ENCODE measurements around the gene STT3B.
A peak's percentile ranks its signal among the peaks of the same experiment; 100 is the strongest.
"Not testable (repeated sequence)": the region's sequence is repeated elsewhere in the genome, so short reads cannot be mapped to it uniquely, and the experiment has no call there.

The STT3B gene

DNA sequence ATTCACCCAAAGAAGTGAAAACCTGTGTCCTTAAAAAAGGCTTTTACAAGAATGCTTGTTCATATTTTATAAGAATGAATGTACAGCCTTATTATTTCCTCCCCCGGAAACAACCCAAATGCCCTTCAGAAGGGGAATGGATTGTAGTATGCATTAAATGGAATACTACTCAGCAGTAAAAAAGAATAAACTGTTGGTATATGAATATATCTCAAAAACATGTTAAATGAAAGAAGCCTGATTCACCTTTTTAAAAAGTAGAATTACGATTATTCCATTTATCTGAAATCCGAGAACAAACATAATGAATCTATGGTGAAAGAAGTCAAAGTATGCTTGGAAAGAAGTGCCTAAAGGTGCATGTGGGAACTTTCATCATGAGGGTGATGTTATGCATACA, 20.5 kb downstream of the STT3B start:
- DNase-seq, result no peak

DNA sequence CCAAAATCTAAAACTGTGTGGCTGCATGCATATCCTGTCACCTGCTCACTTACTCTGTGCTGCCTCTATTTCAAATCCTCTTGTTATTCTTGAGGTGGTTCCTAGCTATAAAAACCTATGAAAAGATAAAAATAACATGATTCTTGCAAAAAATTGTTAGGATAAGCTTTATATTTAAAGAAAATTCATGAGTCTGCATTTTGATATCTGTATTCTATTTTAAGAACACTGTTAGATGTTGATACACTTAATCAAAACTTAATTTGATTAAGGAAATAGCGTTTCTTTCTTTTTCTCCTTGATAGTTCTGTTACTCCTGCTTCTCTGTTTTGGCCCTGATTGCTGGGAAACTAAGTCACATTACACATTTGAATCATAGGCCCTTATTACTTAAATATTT, 22.5 kb downstream of the STT3B start:
- no peak for DNase-seq

DNA sequence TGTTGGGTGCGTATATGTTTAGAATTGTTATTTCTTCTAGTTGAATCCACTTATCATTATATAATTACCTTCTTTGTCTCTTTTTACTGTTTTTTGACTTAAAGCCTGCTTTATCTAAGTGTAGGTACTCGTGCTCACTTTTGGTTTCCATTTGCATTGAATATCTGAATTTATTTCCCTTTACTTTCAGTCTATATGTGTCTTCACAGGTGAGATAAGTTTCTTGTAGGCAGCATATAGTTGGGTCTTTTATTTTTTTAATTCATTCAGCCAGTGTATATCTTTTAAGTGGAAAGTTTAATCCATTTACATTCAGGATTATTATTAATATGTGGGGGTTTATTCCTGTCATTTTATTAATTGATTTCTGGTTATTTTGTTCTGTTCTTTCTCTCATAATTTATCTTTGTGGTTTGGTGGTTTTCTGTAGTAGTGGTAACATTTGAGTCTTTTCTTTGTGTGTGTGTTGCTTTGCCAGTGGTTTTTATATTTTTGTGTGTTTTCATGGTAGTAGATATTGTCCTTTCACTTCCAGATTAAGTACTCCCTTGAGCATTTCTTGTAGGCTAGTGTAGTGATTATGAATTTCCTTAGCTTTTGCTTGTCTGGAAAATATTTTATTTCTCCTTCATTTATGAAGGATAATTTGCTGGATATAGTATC, 27.3 kb downstream of the STT3B start:
- DNase-seq, result no peak

DNA sequence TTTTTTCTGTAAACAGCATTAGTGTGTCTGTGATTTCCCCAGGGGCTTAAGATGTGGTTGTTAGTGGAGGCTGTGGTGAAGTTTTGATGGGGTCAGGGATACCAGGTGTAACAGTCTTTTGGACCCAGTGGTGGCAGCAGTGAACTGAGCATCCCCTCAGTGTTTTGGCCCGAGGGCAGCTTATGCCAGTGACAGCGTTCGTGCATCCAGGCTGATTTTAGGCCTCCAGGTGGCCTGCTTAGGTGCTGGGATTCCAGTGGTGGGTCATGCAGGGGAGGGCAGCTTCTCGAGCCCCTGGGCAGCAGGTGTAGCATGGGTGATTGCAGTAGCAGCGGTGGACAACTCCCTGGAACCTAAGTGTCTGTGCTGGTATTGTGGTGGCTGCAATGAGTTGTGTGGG, 29.2 kb downstream of the STT3B start:
- DNase-seq, result no peak

DNA sequence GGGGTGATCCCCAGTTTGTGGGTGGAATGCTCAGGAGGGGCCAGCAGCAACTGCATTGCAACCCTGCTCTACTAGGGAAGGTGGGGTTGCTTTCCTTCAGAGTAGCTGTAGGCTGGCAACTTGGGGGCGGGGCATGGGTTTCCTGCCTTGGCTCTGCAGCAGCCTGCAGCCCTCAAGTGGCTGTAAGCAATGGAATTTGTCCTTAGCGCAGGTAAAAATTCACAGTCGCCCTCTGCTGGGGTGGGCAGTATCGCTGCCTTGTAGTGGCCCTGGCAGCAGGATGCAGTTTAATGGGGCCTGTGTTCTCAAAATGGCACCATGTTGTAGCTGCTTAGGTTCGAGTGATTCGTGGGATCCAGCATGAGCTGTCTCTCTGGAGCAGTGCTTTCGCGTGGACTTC, 29.8 kb downstream of the STT3B start:
- no peak for DNase-seq

DNA sequence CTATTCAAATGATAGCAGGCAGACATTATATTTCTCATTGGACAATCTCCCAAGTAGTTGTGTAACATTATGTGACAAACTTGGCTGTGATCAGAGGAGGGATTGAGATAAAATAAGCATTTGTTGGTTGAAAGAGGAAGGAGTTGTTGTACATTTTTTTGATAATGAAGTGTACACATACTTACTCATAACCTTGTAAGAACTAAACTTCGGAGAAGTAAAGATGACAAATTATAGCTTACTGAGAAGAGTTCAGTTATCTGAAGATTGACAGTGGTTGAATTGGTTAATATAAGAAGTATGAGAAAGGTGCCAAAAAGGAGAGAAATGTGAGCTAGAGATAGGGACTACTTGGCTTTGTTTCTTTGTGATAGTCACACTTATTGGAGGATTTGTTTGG, 32.6 kb downstream of the STT3B start:
- DNase-seq, result no peak

DNA sequence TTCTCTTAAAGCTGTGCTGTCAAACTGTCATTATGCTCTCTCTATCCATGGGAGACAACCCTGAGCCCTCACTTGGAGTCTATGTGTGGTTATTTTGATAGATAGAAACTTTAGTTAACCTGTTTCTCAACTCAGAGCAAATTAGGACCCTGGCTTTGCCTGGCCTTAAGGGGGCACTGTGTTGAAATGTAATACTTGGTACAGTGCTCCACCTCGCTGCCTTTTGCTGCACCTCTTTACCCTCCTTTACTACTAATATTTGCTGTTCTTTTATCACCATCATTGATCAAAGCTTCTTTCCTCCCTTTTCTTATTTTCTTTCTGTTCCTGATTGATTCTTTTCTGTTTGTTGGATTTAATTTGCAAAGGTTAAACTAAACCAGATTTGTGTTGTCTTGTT, 34.3 kb downstream of the STT3B start:
- no peak for DNase-seq

DNA sequence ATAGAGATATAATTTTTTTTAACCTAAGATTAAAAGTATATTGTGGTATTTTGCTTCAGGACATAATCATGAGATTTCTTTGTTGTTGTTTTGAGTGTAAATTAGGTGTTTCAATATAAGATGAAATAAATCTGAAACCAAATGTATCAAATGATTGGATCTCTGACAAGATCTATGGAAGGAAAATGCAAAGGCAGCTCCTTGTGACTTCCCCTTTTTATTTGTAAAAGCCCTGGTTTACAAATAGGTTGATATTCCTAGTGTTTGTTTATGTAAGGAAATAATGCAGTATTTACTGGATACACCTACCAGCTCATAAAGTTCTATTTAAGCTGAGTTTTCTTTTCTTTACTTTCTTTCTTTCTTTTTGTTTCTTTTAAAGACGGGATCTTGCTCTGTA, 35.9 kb downstream of the STT3B start:
- no peak for DNase-seq

DNA sequence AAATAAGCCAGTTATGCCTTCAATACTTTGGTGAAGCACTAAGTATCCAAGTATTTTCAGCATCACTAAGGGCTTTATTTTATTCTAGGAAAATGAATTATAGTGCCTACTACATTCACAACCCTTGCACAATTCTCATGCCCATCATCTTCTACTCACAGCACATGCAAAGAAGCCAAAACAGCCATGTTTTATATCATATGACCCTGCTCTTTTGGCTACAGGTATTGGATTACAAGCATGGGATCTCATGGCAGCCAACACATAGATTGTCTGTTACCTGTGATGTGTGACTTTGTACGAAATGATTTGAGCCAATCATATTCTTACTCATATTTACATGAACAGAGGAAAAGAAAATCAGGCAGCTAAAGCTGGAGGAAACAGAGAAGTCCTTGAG, 38.6 kb downstream of the STT3B start:
- no peak for DNase-seq

DNA sequence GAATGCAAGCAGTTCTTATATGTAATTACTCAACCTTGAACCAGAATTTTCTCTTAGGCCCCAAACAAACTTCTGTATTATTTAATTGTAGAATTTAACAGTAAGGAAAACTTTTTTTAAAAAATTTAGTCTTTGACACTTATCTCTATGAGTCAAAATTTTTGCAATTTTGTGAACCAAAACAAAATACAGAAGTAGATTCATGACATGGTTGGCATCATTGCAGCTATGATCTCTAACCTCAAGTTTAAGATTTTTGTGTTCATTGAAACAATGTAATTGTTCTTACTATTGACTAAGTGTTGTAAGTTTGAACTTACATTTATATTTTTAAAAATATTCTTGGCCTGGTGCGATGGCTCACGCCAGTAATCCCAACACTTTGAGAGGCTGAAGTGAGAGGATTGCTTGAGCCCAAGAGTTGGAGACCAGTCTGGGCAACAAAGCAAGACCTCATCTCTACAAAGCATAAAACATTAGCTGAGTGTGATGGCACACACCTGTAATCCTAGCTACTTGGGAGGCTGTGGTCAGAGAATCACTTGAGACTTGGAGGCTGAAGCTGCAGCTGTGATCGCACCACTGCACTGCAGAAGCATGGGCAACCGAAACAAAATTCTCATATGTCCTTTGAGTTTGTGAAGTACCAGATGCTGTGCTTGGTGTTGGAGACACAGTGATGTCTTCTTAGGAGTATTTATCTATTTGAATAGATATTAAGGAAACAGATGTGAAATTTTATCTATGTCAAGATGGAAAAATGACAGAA, 39.7 kb downstream of the STT3B start:
- DNase-seq, result no peak

DNA sequence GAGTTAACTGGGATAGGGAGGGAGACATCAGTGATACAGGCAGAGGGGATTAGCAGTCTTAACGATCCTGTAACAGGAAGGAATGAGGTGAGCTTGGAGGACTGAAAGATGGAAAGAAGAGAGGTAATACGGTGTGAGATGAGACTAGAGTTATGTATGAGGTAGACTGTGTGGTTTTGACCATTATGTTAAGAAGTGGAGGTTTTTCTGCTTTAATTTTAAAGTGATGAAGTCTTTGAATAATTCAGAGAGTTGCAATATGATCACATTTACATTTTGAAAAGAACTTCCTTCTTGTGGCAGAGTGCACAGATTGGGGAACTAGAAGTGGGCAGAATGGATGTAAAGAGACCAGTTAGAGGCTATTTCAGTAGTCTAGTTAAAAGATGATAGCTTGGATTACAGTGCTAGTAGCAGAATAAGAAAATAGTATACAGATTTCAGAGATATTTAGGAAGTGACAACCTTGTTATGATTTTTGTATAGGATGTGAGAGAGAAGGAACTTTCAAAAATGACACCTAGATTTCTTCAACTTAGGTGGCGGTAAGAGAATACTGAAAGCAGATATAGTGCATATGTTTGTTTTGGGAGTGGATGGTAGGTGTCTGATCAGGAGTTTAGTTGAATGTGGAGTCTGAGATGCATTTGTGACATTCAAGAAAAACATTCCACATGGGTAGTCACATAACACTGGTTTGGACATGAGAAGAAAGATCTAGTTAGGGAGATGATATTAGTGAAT, 40.5 kb downstream of the STT3B start:
- DNase-seq, result no peak

DNA sequence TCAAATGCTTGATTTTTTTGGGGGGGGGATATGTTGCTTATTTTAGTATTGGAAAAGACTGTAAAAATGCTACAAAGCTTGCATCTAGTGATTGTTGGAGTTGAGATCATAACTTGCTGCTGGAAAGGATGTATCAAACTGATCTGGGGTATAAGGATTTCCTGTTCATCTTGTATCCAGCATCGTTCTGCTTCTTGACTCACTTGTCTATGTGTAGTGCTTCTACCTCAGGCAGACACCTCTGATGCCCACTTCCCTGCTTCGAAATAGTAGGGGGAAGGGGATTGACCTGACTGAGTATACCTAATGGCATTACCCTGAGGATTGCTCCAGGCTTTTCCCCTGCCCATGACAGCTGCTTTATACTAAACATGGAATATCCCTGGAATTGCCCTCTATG, 42.7 kb downstream of the STT3B start:
- DNase-seq, result no peak

DNA sequence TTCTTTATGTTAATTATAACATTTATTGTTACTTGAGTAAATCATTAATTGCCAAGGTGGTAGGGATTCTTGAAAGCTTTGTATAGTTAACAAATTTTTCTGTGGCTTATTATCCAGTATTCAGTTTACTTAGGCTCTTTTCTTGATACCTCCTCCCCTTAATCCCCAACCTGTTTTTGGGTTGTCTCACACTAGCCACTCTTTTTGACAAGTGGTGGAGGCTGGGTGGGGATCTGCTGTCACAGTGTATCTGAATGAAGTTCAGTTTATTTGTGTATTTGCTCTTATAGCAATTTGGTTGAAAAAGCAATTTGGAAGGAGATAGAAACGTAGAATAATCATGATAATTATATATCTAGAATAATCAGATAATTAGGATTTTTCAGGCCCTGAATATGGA, 43.8 kb downstream of the STT3B start:
- no peak for DNase-seq

DNA sequence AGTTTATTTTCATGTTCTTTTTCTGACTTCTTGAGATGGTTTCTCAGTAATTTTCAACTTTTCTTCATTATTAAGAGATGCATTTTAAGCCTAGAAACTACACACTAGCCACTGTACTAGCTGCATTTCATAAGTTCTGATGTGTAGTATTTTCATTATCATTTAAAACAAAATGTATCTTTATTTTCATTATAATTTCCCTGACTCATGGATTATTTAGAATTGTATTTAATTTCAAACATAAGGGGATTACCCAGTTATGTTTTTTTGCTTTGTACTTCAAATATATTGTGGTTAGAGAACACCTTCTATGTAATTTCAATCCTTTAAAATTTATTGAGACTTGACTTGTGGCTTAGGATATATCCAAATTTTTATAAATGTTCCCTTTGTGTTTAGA, 44.5 kb downstream of the STT3B start:
- no peak for DNase-seq

DNA sequence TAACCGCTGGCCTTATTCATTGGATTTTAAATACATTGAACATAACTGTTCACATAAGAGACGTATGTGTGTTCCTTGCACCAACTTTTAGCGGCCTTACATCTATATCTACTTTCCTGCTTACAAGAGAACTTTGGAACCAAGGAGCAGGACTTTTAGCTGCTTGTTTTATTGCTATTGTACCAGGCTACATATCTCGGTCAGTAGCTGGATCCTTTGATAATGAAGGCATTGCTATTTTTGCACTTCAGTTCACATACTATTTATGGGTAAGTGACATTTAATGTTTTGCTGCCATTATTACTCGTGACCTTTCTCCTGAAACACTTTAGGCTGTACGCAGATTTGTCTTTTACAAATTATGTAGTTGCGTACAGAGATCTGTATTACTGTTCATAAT, 47.1 kb downstream of the STT3B start:
- DNase-seq, result no peak

DNA sequence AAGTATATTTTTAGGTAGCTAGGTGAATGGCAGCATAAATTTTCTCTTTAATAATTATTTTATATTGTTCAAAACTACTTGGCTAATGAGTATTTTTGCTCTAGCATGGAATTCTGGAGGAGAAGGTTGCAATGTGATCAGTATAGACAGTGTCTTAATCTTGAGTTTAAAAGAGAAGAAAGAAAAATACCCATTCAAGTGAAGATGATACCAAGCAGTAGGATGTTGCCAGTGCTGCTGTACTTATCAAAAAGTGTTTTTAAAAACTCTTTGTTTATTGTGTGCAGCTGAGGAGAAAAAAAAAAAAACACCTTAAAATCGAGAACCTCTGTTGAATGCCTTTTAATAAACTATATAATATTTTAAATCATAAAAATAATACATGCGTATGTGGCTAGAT, 47.9 kb downstream of the STT3B start:
- DNase-seq, result no peak

DNA sequence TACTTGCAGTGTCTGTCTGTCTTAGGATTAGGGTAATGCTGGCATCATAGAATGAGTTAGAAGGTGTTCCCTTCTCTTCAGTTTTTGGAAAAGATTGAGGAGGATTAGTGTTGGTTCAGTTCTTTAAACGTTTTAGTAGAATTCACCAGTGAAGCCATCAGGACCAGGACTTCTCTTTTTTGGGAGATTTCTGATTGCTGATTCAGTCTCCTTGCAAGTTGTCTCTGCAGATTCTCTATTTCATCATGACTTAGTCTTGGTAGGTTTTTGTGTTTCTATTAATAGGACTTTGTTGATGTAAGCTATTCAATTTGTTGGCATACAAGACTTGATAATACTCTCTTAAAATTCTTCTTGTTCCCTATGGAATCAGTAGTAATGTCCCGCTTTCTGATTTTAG, 48.9 kb downstream of the STT3B start:
- DNase-seq, result peak; percentile 9

DNA sequence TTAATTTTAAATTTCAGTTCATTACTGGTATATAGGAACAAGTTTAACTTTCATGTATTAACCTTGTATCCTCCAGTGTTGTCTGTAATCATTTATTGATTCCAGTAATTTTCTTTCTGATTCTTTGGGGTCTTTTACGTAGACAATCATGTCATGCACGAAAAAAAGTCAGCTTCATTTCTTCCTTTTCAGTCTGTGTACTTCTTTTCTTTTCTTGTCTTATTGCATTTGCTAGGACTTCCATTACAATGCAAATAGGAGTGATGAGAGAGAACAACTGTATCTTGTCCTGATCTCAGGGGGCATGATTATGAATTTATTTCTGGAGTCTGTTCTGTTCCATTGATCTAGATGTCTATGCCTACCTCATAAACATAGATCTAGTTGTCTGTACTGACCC, 56.5 kb downstream of the STT3B start:
- DNase-seq, result no peak

DNA sequence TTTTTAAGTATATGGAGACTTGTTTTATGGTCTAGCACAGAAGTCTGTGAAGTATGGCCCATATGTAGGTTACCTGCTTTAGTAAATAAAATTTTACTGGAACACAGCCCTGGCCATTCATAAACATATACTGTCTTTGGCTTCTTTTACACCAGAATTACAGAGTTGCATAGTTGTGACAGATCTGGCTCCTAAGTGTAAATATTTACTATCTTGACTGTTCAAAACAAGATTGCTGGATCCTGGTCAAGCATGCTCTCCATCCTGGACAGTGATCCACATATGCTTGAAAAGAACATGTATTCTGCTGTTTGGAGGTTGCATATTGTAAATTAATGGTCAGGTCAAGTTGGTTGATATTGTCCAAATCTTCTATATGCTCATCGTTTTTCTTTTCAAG, 57.9 kb downstream of the STT3B start:
- no peak for DNase-seq

DNA sequence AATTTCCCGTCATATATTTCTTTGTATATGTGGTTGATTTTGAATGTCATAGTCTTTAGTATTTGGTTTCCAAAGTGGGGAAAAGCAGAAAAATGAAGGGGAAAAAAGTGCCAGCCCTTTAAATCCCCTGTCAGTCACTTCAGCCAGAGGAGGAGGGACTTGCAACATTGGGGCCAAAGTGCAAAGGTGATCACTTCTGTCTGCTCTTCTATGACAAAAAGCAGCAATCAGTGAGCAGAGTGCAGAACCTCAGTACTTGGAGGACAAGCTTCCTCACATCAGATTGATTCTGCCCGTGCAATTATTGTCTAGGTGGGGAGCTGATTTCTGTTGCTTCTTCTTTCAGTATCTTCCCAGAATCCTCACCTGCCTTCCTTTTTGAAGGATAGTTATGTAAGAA, 60.0 kb downstream of the STT3B start:
- no peak for DNase-seq

DNA sequence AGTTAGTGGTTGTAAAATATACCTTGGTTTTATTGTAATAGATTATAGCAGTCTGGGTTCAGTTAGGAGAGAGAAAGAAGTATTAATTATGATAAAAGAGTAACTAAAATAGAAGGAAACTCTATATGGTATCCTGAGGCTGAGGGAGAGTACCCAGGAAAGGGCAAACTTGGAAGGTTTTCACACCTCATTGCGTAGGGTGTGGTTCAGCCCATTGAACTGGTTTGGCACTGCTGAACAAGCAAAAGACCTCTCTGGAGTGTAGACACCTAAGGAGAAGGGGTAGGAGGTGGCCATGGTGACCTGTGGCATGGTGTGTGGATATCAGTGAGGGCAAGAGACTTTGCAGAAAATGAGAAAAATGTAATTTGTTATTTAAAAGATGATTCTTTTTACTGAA, 63.5 kb downstream of the STT3B start:
- DNase-seq, result no peak

DNA sequence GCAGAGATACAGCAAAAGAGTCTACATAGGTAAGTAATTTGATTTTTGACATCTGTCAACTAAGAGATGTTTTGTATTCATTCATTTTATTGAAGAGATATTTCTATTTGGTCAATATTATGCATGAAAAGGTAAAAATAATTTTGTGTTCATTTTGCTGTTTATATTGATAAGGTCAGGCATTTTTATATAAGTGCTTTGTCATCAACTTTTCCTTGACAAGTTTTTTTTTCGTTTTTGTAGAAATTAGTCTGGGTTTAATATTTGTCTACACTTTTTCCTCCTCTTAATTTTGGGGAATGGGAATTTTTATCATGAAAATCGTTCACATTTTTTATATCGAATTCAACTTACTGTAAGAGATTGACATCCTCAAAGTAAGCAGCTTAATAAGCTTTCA, 67.7 kb downstream of the STT3B start:
- no peak for DNase-seq

DNA sequence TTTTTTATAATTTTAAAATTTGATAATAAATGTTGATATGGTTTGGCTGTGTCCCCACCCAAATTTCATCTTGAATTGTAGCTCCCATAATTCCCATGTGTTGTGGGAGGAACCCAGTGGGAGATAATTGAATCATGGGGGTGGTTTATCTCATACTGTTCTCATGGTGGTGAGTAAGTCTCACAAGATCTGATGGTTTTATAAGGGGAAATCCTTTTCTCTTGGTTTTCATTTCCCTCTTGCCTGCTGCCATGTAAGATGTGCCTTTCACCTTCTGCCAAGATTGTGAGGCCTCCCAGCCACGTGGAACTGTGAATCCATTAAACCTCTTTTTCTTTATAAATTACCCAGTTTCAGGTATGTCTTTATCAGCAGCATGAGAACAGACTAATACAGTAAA, 72.6 kb downstream of the STT3B start:
- DNase-seq, result not testable (repeated sequence)

DNA sequence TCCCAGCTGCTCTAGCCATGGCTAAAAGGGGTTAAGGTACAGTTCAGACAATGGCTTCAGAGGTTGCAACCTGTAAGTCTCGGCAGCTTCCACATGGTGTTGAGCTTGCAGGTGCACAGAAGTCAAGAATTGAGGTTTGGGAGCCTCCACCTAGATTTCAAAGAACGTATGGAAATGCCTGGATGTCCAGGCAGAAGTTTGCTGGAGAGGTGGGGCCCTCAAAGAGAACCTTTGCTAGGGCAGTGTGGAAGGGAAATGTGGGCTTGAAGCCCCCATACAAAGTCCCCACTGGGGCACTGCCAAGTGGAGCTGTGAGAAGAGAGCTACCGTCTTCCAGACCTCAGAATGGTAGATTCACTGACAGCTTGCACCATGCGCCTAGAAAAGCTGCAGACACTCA, 73.7 kb downstream of the STT3B start:
- no peak for DNase-seq

Data from fibroblast of skin of right biceps (primary cell).